NK-92 (cell line): ENCODE measurements around the gene ASIC1.

Source experiments
- DNase-seq: peaks from one replicate; lab custom pipeline; 2025; ENCODE audit not compliant: unreplicated experiment; lab: John Stamatoyannopoulos, UW

The ASIC1 gene

GRCh38 chr12:50040657-50041056 is 16.7 kb upstream of the ASIC1 start:
- DNase-seq: no peak

GRCh38 chr12:50041062-50041860 is 16.1 kb upstream of the ASIC1 start:
- DNase-seq: no peak

GRCh38 chr12:50041962-50042361 is 15.4 kb upstream of the ASIC1 start:
- DNase-seq: no peak

GRCh38 chr12:50042693-50043092 is 14.7 kb upstream of the ASIC1 start:
- DNase-seq: no peak

- no peak for DNase-seq
These were observed 14.1 kb upstream of the ASIC1 start for GRCh38 chr12:50043308-50043707.

GRCh38 chr12:50043854-50044253 is 13.5 kb upstream of the ASIC1 start:
- DNase-seq: no peak

GRCh38 chr12:50047693-50048250 is 9.6 kb upstream of the ASIC1 start:
- DNase-seq: no peak

- DNase-seq: no peak
These were observed 7.9 kb upstream of the ASIC1 start for GRCh38 chr12:50049254-50050118.

GRCh38 chr12:50050119-50050385 is 7.3 kb upstream of the ASIC1 start:
- no peak for DNase-seq

GRCh38 chr12:50050410-50051098 is 6.8 kb upstream of the ASIC1 start:
- no peak for DNase-seq

- no peak for DNase-seq
These were observed 6.1 kb upstream of the ASIC1 start for GRCh38 chr12:50051101-50051806.

GRCh38 chr12:50052544-50052943 is 4.9 kb upstream of the ASIC1 start:
- no peak for DNase-seq

GRCh38 chr12:50052964-50053363 is 4.4 kb upstream of the ASIC1 start:
- no peak for DNase-seq

- DNase-seq: no peak
These were observed 3.8 kb upstream of the ASIC1 start for GRCh38 chr12:50053583-50053982.

GRCh38 chr12:50055831-50056638 is 1.4 kb upstream of the ASIC1 start:
- no peak for DNase-seq

GRCh38 chr12:50056639-50056976 is 788 bp upstream of the ASIC1 start:
- DNase-seq: no peak

GRCh38 chr12:50057896-50058670 is 687 bp downstream of the ASIC1 start:
- no peak for DNase-seq

GRCh38 chr12:50058743-50059312 is 1.4 kb downstream of the ASIC1 start:
- no peak for DNase-seq

- DNase-seq: no peak
These were observed 2.2 kb downstream of the ASIC1 start for GRCh38 chr12:50059440-50060119.
